ENCODE data around the gene FNDC1.

GRCh38 chr6:159238920-159239558 lies 69.8 kb downstream of the FNDC1 start:
- TF ChIP-seq EZH2 (IDR thresholded peaks at IDR 0.05; ENCODE audit: borderline replicate concordance, low read depth, low read length, severe bottlenecking), result no peak
- TF ChIP-seq, protein P1, sequence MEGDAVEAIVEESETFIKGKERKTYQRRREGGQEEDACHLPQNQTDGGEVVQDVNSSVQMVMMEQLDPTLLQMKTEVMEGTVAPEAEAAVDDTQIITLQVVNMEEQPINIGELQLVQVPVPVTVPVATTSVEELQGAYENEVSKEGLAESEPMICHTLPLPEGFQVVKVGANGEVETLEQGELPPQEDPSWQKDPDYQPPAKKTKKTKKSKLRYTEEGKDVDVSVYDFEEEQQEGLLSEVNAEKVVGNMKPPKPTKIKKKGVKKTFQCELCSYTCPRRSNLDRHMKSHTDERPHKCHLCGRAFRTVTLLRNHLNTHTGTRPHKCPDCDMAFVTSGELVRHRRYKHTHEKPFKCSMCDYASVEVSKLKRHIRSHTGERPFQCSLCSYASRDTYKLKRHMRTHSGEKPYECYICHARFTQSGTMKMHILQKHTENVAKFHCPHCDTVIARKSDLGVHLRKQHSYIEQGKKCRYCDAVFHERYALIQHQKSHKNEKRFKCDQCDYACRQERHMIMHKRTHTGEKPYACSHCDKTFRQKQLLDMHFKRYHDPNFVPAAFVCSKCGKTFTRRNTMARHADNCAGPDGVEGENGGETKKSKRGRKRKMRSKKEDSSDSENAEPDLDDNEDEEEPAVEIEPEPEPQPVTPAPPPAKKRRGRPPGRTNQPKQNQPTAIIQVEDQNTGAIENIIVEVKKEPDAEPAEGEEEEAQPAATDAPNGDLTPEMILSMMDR (IDR thresholded peaks at IDR 0.05; ENCODE audit: borderline replicate concordance, extremely low read depth, low read length, poor library complexity, severe bottlenecking), result no peak

Data from DND-41 (cell line).